ENCODE data around the gene BTBD6. TPM values are rescaled to one million over a fixed set of nuclear protein-coding genes. Genes with fewer than 3 reads are reported as not detected.

The BTBD6 gene
- total and polyA plus RNA-seq, 2 donors: 28.6 to 40.6 TPM

DNA sequence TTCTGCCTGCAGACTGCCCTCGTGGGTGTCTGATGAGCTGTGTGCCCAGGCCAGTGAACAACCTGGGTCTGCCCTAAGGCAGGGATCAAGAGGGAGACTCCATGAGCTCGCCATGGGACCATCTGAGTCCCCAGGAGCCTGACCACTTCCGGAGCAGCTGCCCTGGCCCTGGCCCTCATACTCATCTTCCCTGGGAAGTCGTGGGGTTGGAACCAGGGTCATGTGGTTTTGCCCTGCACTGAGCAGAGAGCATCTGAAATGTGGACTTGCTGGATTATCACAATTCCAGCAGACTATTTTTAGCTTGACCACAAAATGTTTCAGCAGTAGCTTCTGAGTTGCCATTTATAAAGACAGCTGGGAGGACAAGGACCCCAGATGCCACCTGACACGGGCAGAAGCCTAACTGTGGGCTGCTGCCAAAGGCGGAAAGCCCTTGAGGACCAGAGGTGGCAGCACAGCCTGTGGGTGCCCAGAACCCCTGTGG, 6.7 kb downstream of the BTBD6 start:
- Histone ChIP-seq H3K4me3 (ENCODE audit: low read depth, low read length) (no peak overlapping the region), H3K36me3 (ENCODE audit: insufficient read depth) (no peaks in the 10 kb centered on the region), H3K27ac (ENCODE audit: low read depth) (no peak overlapping the region), H3K4me1 (ENCODE audit: insufficient read depth) (no peaks in the 10 kb centered on the region)
- WGBS: 78% methylated on average over 6 of the region's 6 CpGs
- DNase-seq (ENCODE audit: extremely low spot score): no peak

DNA sequence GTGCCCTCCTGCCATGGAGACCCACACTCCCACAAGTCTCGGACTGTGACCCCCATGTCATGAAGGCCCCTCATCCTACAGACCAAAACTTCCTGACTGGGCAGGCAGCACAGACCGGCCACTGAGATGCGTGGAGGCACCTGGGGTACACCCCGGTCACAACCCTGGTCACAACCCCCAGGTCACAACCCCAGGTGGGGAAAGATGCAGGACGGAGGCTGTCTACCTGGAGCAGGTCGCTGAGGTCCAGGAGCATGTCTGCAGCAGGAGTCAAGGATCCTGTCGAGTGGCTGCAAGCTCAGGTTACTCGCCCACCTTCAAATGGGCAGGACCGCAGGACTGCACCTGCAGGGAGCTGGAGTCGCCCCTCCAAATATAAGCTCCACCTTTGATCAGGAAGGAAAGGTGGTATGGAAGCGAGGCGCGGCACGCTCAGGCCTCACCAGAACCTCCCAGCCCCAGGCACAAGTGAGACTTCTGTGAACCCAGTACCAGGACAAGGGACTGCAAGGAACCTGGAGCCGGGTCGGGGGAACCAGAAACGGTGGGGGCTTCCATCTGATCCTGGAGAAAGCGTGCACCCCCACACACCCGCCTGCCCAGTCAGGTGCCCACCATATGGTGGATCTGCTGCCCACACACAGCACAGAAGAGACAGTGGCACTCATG, 8.1 kb downstream of the BTBD6 start:
- Histone ChIP-seq H3K27ac (ENCODE audit: low read depth) (no peak overlapping the region), H3K4me1 (ENCODE audit: insufficient read depth) (no peaks in the 10 kb centered on the region), H3K4me3 (ENCODE audit: low read depth, low read length) (no peak overlapping the region), H3K36me3 (ENCODE audit: insufficient read depth) (no peaks in the 10 kb centered on the region)
- no peak for DNase-seq (ENCODE audit: extremely low spot score)
- WGBS: 95% methylated on average over 19 of the region's 19 CpGs

DNA sequence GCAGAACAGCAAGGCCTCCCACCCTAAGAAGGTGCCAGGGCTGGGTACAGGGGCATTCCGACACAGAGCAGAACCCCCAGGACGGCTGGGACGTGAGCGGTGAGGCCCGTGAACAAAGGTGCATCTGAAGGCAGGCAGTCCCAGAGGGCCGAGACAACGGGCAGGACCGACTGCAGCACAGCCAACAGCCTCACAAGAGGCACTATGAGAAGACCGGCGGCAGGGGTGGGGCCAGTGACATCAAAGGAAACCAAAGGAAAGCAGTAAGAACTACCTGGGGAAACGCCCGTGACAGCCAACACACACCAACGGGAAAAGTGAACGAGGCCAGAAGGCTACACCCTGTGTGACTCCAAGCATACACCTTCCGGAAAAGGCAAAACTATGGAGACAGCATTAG, 9.1 kb downstream of the BTBD6 start:
- 87% methylated on average over 15 of the region's 15 CpGs for WGBS
- no peaks in the 10 kb centered on the region for H3K36me3 ChIP-seq (ENCODE audit: insufficient read depth)
- no peaks in the 10 kb centered on the region for H3K4me1 ChIP-seq (ENCODE audit: insufficient read depth)
- no peak overlapping the region for H3K4me3 ChIP-seq (ENCODE audit: low read depth, low read length)
- H3K27ac ChIP-seq (ENCODE audit: low read depth): no peak overlapping the region
- DNase-seq (ENCODE audit: extremely low spot score): no peak

DNA sequence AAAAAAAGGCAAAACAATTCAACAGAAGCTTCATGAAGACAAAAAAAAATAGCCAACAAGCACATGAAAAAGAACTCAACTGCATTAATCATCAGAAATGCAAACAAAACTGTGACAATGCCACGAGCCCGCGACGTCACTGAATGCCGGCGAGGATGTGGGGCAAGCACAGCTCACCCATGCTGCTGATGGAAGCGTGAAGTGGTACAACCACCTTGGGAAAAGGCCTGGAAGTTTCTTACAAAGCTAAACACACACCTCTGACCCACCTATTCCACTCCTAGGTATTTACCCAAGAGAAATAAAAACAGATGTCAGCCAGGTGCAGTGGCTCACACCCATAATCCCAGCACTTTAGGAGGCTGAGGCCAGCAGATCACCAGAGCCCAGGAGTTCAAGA, 10.5 kb downstream of the BTBD6 start:
- H3K36me3 ChIP-seq (ENCODE audit: insufficient read depth): no peaks in the 10 kb centered on the region
- no peak for DNase-seq (ENCODE audit: extremely low spot score)
- WGBS: 90% methylated on average over 7 of the region's 7 CpGs

DNA sequence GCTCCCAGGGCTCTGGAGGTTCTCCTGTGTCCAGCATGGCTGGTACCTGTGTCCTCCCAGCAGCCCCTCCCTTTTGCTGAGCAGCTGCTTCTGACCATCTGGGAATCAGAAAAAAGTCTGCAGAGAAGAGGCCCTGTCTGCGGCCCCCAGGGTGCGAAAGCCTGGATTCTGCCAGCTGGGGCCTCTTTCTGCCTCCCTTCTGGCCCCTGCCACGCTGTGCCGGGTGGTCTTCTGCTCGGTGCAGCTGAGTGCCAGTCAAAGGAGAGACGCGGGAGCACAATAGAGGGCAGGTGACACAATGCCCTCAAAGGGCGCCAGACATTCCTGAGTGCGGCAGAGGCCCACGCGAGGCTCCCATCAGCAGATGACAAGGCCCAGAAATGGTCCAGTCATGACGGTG, 12.6 kb downstream of the BTBD6 start:
- Histone ChIP-seq H3K36me3 (ENCODE audit: insufficient read depth) (no peaks in the 10 kb centered on the region), H3K4me1 (ENCODE audit: insufficient read depth) (no peaks in the 10 kb centered on the region), H3K27ac (ENCODE audit: low read depth) (no peak overlapping the region), H3K4me3 (ENCODE audit: low read depth, low read length) (no peak overlapping the region)
- DNase-seq (ENCODE audit: extremely low spot score): no peak
- 87% methylated on average over 12 of the region's 12 CpGs for WGBS

More for the DNA sequence above, 10.5 kb downstream of the BTBD6 start:
- Histone ChIP-seq H3K4me3 (ENCODE audit: low read depth, low read length) (no peak overlapping the region), H3K4me1 (ENCODE audit: insufficient read depth) (no peaks in the 10 kb centered on the region), H3K27ac (ENCODE audit: low read depth) (no peak overlapping the region)

DNA sequence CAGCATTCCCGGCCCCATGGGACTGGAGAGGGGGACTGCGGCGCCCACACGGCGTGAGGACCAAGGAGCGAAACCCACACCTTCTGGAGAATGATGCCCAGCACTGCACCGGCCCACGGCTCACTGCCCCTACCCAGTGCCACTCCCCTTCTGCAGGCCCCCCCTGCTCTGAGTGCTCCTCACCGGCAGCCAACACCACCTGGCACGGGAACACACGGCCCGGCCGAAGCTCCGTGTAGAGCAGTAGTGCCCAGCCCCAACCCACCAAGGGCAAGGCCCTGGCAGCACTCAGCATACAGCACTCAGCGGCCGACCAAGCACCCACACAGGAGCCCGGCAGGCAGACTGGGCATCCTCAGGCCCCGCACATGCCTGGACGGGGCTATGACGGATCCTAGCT, 13.4 kb downstream of the BTBD6 start:
- no peak for DNase-seq (ENCODE audit: extremely low spot score)
- H3K27ac ChIP-seq (ENCODE audit: low read depth): no peak overlapping the region
- no peaks in the 10 kb centered on the region for H3K4me1 ChIP-seq (ENCODE audit: insufficient read depth)
- H3K36me3 ChIP-seq (ENCODE audit: insufficient read depth): no peaks in the 10 kb centered on the region
- 89% methylated on average over 20 of the region's 20 CpGs for WGBS
- H3K4me3 ChIP-seq (ENCODE audit: low read depth, low read length): no peak overlapping the region

DNA sequence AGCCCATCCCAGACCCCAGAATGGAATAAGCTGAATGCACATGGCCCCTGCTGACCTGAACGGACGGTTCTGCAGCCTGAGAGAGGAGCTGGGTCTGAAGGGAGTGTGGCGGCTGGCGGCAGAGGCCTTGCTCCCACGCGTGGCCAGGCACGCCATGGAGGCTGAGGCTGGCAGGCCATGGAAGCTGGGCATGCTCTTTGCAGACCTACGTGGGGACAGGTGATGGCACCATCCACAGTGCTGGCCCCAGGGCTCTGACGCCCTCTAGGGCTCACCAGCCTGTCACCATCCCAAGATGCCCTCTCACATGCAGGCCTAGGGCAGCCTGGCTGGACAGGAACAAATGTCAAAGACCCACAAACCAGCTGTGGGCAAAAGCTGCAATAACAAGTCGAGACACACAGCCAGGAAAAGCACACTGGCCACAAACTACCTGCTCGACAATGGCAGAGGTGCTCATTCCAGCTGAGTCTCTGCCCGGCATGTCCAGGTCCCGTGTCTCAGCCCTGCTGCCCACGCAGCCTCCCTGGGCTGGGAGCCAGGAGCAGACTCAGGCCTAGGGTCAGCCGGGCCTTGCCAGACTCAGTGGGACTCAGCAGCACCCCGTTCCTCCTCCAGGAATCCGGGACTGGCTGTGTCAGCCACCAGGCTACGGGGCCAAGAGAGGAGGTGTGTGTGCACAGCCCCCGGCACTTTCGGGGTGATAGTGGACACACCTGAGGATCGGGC, 19.7 kb downstream of the BTBD6 start:
- Histone ChIP-seq H3K36me3 (ENCODE audit: insufficient read depth) (no peaks in the 10 kb centered on the region), H3K4me3 (ENCODE audit: low read depth, low read length) (no peak overlapping the region), H3K27ac (ENCODE audit: low read depth) (no peak overlapping the region), H3K4me1 (ENCODE audit: insufficient read depth) (no peaks in the 10 kb centered on the region)
- no peak for DNase-seq (ENCODE audit: extremely low spot score)
- 89% methylated on average over 21 of the region's 21 CpGs for WGBS

DNA sequence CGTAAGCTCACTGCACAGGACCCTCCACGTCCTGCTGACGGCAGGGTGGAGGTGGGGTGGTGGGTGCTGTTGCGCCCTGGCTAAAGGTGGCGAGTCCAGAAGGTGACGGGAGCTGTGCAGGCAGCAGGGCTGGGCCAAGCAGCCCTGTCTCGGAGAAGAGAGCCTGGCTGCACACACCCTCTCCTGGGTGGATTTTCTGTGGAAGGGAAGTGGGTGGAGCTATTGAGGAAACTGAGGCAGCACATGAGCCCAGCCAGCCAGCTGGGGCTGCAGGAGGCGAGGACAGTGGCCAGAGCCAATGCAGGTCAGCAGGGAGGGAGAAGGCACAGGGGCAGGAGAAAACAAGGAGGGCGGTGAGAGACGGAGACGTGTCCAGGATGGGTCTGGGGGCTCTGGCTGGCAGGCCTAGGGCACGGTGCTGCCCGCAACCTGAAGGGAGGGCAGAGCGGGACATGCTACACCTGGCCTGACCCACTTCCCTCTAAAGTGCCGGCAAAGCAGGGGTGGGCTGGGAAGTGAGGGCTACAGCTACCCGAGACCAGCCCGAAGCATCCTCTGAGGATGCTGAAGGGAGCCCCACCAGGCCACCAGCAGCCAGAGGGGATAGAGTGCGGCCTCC, 20.5 kb downstream of the BTBD6 start:
- Histone ChIP-seq H3K36me3 (ENCODE audit: insufficient read depth) (no peaks in the 10 kb centered on the region), H3K4me1 (ENCODE audit: insufficient read depth) (no peaks in the 10 kb centered on the region), H3K4me3 (ENCODE audit: low read depth, low read length) (no peak overlapping the region), H3K27ac (ENCODE audit: low read depth) (no peak overlapping the region)
- DNase-seq (ENCODE audit: extremely low spot score): no peak
- 94% methylated on average over 18 of the region's 18 CpGs for WGBS

DNA sequence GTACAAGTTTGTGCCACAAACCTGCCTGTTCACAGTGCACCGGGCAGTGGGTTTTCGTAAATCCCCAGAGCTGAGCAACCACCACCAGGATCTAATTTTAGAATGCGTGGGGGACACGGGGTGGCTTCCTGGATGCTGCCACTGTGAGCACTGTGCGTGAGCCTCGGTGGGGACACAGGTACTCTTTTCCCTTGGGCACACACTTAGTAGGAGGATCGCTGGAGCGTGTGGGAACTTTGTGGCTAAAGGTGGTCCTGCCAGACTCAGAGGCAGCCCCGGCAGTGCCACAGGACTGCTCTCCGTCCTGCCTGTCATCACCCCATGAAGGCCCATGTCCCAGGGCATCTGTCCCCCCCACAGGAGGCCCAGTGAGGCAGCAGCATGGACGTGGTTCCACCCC, 21.1 kb downstream of the BTBD6 start:
- Histone ChIP-seq H3K36me3 (ENCODE audit: insufficient read depth) (no peaks in the 10 kb centered on the region), H3K27ac (ENCODE audit: low read depth) (no peak overlapping the region), H3K4me3 (ENCODE audit: low read depth, low read length) (no peak overlapping the region), H3K4me1 (ENCODE audit: insufficient read depth) (no peaks in the 10 kb centered on the region)
- DNase-seq (ENCODE audit: extremely low spot score): no peak
- 85% methylated on average over 11 of the region's 11 CpGs for WGBS

DNA sequence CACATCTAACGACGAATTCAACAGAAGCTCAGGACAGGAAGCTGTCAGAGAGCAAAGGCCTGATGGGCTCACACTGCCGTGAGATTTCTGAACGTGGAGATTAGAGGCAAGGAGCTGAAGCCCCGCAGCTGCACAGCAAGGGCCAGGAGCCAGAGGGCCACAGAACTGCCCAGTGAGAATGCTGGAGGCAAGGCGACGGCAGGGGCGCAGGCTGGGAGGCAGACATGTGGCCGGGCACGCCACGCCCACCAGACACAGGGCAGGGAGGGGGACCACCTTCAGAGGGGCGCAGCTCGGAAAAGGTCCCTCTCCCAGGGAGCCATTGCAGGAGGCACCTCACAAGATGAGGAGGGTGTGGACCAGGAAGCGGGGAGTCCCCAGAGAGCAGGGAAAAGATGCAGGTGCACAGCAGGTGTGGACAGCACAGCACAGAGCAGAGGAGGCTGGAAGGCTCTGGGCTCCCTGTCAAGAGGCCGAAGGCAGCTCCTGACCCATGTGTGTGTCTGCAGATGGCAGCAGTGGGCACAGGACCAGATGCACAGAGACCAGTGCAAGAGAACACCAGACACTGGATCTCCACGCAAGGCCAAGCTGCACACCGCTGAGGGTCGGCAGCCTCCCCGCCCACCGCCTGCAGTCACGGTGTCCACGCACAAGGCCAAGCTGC, 23.0 kb downstream of the BTBD6 start:
- H3K4me3 ChIP-seq (ENCODE audit: low read depth, low read length): no peak overlapping the region
- H3K36me3 ChIP-seq (ENCODE audit: insufficient read depth): no peaks in the 10 kb centered on the region
- no peaks in the 10 kb centered on the region for H3K4me1 ChIP-seq (ENCODE audit: insufficient read depth)
- no peak for DNase-seq (ENCODE audit: extremely low spot score)
- WGBS: 86% methylated on average over 22 of the region's 22 CpGs
- H3K27ac ChIP-seq (ENCODE audit: low read depth): no peak overlapping the region

DNA sequence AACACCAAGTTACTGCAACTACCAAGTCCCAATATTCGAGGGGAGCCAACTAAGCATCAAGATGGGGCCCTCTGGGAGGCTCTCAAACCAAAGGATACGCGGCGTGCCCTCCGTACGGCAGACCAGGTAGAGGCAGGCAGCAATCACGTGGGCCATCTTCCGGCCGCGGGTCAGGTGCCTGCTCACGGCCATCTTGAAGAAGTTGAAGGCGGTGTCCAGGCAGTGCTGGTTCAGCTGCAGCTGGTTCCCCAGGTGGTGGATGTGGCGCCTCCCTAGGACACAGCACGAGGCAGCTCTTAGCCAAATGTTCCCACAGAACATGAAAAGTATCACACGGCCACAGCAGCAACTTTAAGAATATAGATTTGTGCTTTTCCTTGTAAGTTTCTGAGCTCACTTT, 24.3 kb downstream of the BTBD6 start:
- no peak for DNase-seq (ENCODE audit: extremely low spot score)
- 89% methylated on average over 15 of the region's 15 CpGs for WGBS
- no peak overlapping the region for H3K27ac ChIP-seq (ENCODE audit: low read depth)
- no peak overlapping the region for H3K4me3 ChIP-seq (ENCODE audit: low read depth, low read length)
- H3K4me1 ChIP-seq (ENCODE audit: insufficient read depth): no peaks in the 10 kb centered on the region
- no peaks in the 10 kb centered on the region for H3K36me3 ChIP-seq (ENCODE audit: insufficient read depth)

DNA sequence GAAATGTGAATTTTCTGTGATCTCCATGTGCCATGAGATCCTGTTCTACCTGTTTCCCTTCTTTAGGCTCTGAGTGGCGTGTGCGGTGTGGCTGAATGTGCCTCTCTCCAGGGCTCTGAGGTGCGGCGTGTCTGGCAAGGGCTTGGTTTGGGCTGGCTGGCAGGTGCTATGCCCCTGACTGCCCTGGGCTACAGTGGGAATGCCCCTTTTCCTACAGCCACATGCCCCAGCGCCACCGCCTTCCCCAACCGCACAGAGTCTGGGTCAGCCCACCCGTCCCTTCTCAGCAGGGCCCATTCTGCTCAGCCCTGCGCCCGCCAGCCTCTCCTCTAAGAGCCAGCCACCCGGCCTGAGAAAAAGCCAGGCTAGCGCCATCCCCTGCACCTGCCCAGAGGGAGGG, 24.7 kb downstream of the BTBD6 start:
- no peak overlapping the region for H3K4me3 ChIP-seq (ENCODE audit: low read depth, low read length)
- no peaks in the 10 kb centered on the region for H3K36me3 ChIP-seq (ENCODE audit: insufficient read depth)
- H3K27ac ChIP-seq (ENCODE audit: low read depth): no peak overlapping the region
- no peak for DNase-seq (ENCODE audit: extremely low spot score)
- WGBS: 89% methylated on average over 12 of the region's 12 CpGs
- no peaks in the 10 kb centered on the region for H3K4me1 ChIP-seq (ENCODE audit: insufficient read depth)

DNA sequence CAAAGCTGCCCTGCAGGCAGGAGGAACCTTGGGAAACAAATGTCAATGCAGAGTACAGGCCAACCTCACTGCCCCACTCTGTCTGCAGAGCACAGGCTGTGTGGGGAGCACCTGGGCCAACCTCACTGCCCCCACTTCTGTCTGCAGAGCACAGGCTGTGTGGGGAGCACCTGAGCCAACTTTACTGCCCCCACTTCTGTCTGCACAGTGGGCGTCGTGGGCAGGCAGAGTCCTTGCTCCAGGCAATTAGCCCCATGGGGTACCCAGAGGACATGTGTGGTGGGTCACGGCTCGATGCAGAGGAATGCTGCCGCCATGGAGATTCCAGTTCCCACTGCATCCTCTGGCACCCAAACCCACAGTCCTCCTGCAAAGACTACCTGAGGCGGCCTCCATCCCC, 26.3 kb downstream of the BTBD6 start:
- H3K36me3 ChIP-seq (ENCODE audit: insufficient read depth): no peaks in the 10 kb centered on the region
- WGBS: 91% methylated on average over 6 of the region's 6 CpGs
- H3K27ac ChIP-seq (ENCODE audit: low read depth): no peak overlapping the region
- DNase-seq (ENCODE audit: extremely low spot score): no peak
- no peaks in the 10 kb centered on the region for H3K4me1 ChIP-seq (ENCODE audit: insufficient read depth)
- no peak overlapping the region for H3K4me3 ChIP-seq (ENCODE audit: low read depth, low read length)
